Measurements from ENCODE around the gene MPDU1. TPM values are rescaled to one million over a fixed set of nuclear protein-coding genes. Genes with fewer than 3 reads are reported as not detected.
A peak's percentile ranks its signal among the peaks of the same experiment; 100 is the strongest.

The MPDU1 gene
- total and polyA plus RNA-seq, 5 experiments from 2014 or later = 25.6 to 48.9 (median 33.9) TPM

- Mint-ChIP-seq H3K9me3 (no peaks in the 10 kb centered on the region), H3K36me3 (peaks cover 0 to 13% (median 0%) of the 10 kb centered on the region in 3 donors), H3K27ac (peak overlapping the region; percentile 78 to 97 (median 91)), H3K4me3 (peak overlapping the region in 9 of 10 donors; percentile 30 to 80 (median 61)), H3K27me3 (no peaks in the 10 kb centered on the region), H3K4me1 (peaks cover 37 to 79% (median 73%) of the 10 kb centered on the region in 4 donors)
- ATAC-seq (no peak), DNase-seq (no peak)
- POLR2A ChIA-PET = interaction anchor here (0.6 to 1.5 kb wide), 8 partner anchors 15 to 202 kb away, joined by 3 to 7 read pairs (median 4); no protein-coding TSS in a partner anchor
Measured at GRCh38 chr17:7553356-7553755, 30.3 kb upstream of the MPDU1 start.

- peaks cover 0 to 13% (median 0%) of the 10 kb centered on the region in 3 donors for H3K36me3 Mint-ChIP-seq
- POLR2A ChIA-PET = no interaction called here
- peak overlapping the region in 3 of 10 donors; percentile 24 to 81 (median 28) for H3K4me3 Mint-ChIP-seq
Measured at GRCh38 chr17:7555320-7555948, 28.2 kb upstream of the MPDU1 start.

GRCh38 chr17:7556627-7557026 lies 27.0 kb upstream of the MPDU1 start:
- H3K9me3 Mint-ChIP-seq = no peaks in the 10 kb centered on the region
- POLR2A ChIA-PET = interaction anchor here (0.9 to 2.7 kb wide), 2 partner anchors 10 to 72 kb away, joined by 5 to 14 read pairs; partner anchors contain the start of gene POLR2A
- peak overlapping the region in 4 of 10 donors; percentile 12 to 26 (median 20) for H3K4me3 Mint-ChIP-seq
- no peak for ATAC-seq
- no peaks in the 10 kb centered on the region for H3K27me3 Mint-ChIP-seq
- DNase-seq = no peak
- peak overlapping the region in 8 of 10 donors; percentile 41 to 89 (median 75) for H3K27ac Mint-ChIP-seq
- peaks cover 46 to 81% (median 78%) of the 10 kb centered on the region in 4 donors for H3K4me1 Mint-ChIP-seq
- peaks cover 0 to 13% (median 0%) of the 10 kb centered on the region in 3 donors for H3K36me3 Mint-ChIP-seq

More at GRCh38 chr17:7555320-7555948, 28.2 kb upstream of the MPDU1 start:
- no peaks in the 10 kb centered on the region for H3K9me3 Mint-ChIP-seq
- DNase-seq (no peak), ATAC-seq (no peak)
- H3K4me1 Mint-ChIP-seq = peaks cover 43 to 81% (median 78%) of the 10 kb centered on the region in 4 donors
- H3K27me3 Mint-ChIP-seq = no peaks in the 10 kb centered on the region
- peak overlapping the region; percentile 70 to 93 (median 88) for H3K27ac Mint-ChIP-seq

- Mint-ChIP-seq H3K27ac (peak overlapping the region in 4 of 10 donors; percentile 6 to 83 (median 48)), H3K9me3 (no peaks in the 10 kb centered on the region), H3K4me3 (peak overlapping the region in 2 of 10 donors; percentile 6 to 75), H3K36me3 (peaks cover 0 to 11% (median 0%) of the 10 kb centered on the region in 3 donors), H3K4me1 (peaks cover 46 to 77% (median 72%) of the 10 kb centered on the region in 4 donors), H3K27me3 (no peaks in the 10 kb centered on the region)
- no peak for ATAC-seq
- DNase-seq = no peak
- POLR2A ChIA-PET = interaction anchor here (0.8 to 2.7 kb wide), 4 partner anchors 8 to 120 kb away, joined by 3 to 14 read pairs (median 4); partner anchors contain the start of gene POLR2A
Measured at GRCh38 chr17:7557147-7557764, 26.4 kb upstream of the MPDU1 start.

- Mint-ChIP-seq H3K4me1 (peaks cover 47 to 76% (median 72%) of the 10 kb centered on the region in 4 donors), H3K27me3 (no peaks in the 10 kb centered on the region), H3K27ac (peak overlapping the region; percentile 63 to 99 (median 86)), H3K36me3 (peaks cover 0 to 15% (median 3%) of the 10 kb centered on the region in 3 donors), H3K9me3 (no peaks in the 10 kb centered on the region), H3K4me3 (peak overlapping the region; percentile 55 to 95 (median 76))
- ATAC-seq (no peak), DNase-seq (no peak)
- POLR2A ChIA-PET = interaction anchor here (0.8 to 2.7 kb wide), 9 partner anchors 8 to 129 kb away, joined by 3 to 14 read pairs (median 3); partner anchors contain the start of genes POLR2A and TP53
Measured at GRCh38 chr17:7557775-7558543, 25.7 kb upstream of the MPDU1 start.

GRCh38 chr17:7558544-7559319 lies 24.9 kb upstream of the MPDU1 start, which contains the start of gene TNFSF13:
TNFSF13 (plus strand) TSS chr17:7558750; CDS start chr17:7559040, 290 bp downstream.
- H3K9me3 Mint-ChIP-seq = no peaks in the 10 kb centered on the region
- peaks cover 0 to 11% (median 3%) of the 10 kb centered on the region in 3 donors for H3K36me3 Mint-ChIP-seq
- DNase-seq (no peak), ATAC-seq (no peak)
- H3K27me3 Mint-ChIP-seq = no peaks in the 10 kb centered on the region
- H3K4me1 Mint-ChIP-seq = peaks cover 43 to 70% (median 66%) of the 10 kb centered on the region in 4 donors
- H3K27ac Mint-ChIP-seq = peak within 1 kb of the TSS; percentile 63 to 99 (median 86)
- POLR2A ChIA-PET = interaction anchor here (0.5 to 2.7 kb wide), 9 partner anchors 9 to 128 kb away, joined by 3 to 14 read pairs (median 3); partner anchors contain the start of genes POLR2A, TP53 and ZBTB4
- peak within 1 kb of the TSS; percentile 55 to 95 (median 76) for H3K4me3 Mint-ChIP-seq

- ATAC-seq (no peak), DNase-seq (no peak)
- peak overlapping the region; percentile 43 to 98 (median 90) for H3K4me3 Mint-ChIP-seq
- peaks cover 0 to 13% (median 3%) of the 10 kb centered on the region in 3 donors for H3K36me3 Mint-ChIP-seq
- H3K27me3 Mint-ChIP-seq = no peaks in the 10 kb centered on the region
- peaks cover 39 to 70% (median 65%) of the 10 kb centered on the region in 4 donors for H3K4me1 Mint-ChIP-seq
- POLR2A ChIA-PET = interaction anchor here (0.5 to 3.3 kb wide), 15 partner anchors 10 to 204 kb away, joined by 3 to 37 read pairs (median 7); partner anchors contain the start of genes CD68, POLR2A, TNFSF12 and TP53
- no peaks in the 10 kb centered on the region for H3K9me3 Mint-ChIP-seq
- peak overlapping the region; percentile 82 to 99 (median 97) for H3K27ac Mint-ChIP-seq
Measured at GRCh38 chr17:7559320-7560171, 24.1 kb upstream of the MPDU1 start.

GRCh38 chr17:7560172-7561027 lies 23.3 kb upstream of the MPDU1 start:
- H3K9me3 Mint-ChIP-seq = no peaks in the 10 kb centered on the region
- H3K36me3 Mint-ChIP-seq = peaks cover 0 to 21% (median 3%) of the 10 kb centered on the region in 3 donors
- POLR2A ChIA-PET = interaction anchor here (0.7 to 3.9 kb wide), 33 partner anchors 8 to 224 kb away, joined by 3 to 37 read pairs (median 6); partner anchors contain the start of genes ACAP1, ATP1B2, CD68 and MPDU1
- peak in 7 of 10 donors; percentile 33 to 53 (median 44) for DNase-seq
- ATAC-seq = peak; percentile 17 to 22
- peak overlapping the region; percentile 88 to 98 (median 94) for H3K4me3 Mint-ChIP-seq
- no peaks in the 10 kb centered on the region for H3K27me3 Mint-ChIP-seq
- peak overlapping the region; percentile 83 to 99 (median 97) for H3K27ac Mint-ChIP-seq
- H3K4me1 Mint-ChIP-seq = peaks cover 34 to 62% (median 59%) of the 10 kb centered on the region in 4 donors

GRCh38 chr17:7561028-7561575 lies 22.6 kb upstream of the MPDU1 start:
- H3K27me3 Mint-ChIP-seq = no peaks in the 10 kb centered on the region
- POLR2A ChIA-PET = interaction anchor here (0.6 to 3.9 kb wide), 36 partner anchors 9 to 595 kb away, joined by 3 to 37 read pairs (median 6); partner anchors contain the start of genes ACAP1, ATP1B2, CD68 and MPDU1
- H3K4me3 Mint-ChIP-seq = peak overlapping the region; percentile 88 to 98 (median 94)
- H3K36me3 Mint-ChIP-seq = peaks cover 0 to 27% (median 3%) of the 10 kb centered on the region in 3 donors
- H3K9me3 Mint-ChIP-seq = no peaks in the 10 kb centered on the region
- peaks cover 31 to 59% (median 55%) of the 10 kb centered on the region in 4 donors for H3K4me1 Mint-ChIP-seq
- ATAC-seq (peak; percentile 62 to 69), DNase-seq (peak; percentile 60 to 89 (median 78))
- peak overlapping the region; percentile 83 to 99 (median 97) for H3K27ac Mint-ChIP-seq

Data from naive thymus-derived CD8-positive, alpha-beta T cell (primary cell).